Measurements from ENCODE around the gene ZWINT.

The ZWINT gene

GRCh38 chr10:56318816-56319215 is 42.2 kb downstream of the ZWINT start:
- no peak for TF ChIP-seq ZNF274 (IDR thresholded peaks at IDR 0.05; ENCODE audit: low read depth, low read length)
- H3K4me3 ChIP-seq (ENCODE audit: low read length) = no peak overlapping the region

GRCh38 chr10:56317603-56318002 is 43.5 kb downstream of the ZWINT start:
- TF ChIP-seq ZNF274 (IDR thresholded peaks at IDR 0.05; ENCODE audit: low read depth, low read length) = no peak

GRCh38 chr10:56316603-56317002 is 44.5 kb downstream of the ZWINT start:
- no peak for TF ChIP-seq ZNF274 (IDR thresholded peaks at IDR 0.05; ENCODE audit: low read depth, low read length)
- no peak overlapping the region for H3K4me3 ChIP-seq (ENCODE audit: low read length)

More at GRCh38 chr10:56317603-56318002, 43.5 kb downstream of the ZWINT start:
- no peak overlapping the region for H3K4me3 ChIP-seq (ENCODE audit: low read length)

Measured in GM08714 (cell line).